Ovary (tissue), 9 donors: ENCODE data around the gene RFX1. TPM values are rescaled to one million over a fixed set of nuclear protein-coding genes. Genes with fewer than 3 reads are reported as not detected.
"Not testable (repeated sequence)": the region's sequence is repeated elsewhere in the genome, so short reads cannot be mapped to it uniquely, and the experiment has no call there.

Source experiments
- DNase-seq, 5 donors: peaks; one replicate each; pipeline ENCODE4 v3.0.0-alpha.2; 2019 to 2020
- H3K27ac ChIP-seq, 2 donors: fragments of 200-600 bp; one replicate each; pipeline versions ENCODE4 v1.5.1 to v1.8.0; 2019 to 2022
- H3K27me3 ChIP-seq: fragments of 200-600 bp; one replicate; pipeline ENCODE4 v1.8.0; 2022
- H3K36me3 ChIP-seq: fragments of 200-600 bp; sonication (generic); one replicate; pipeline ENCODE4 v1.5.1; 2019
- H3K4me1 ChIP-seq: one replicate; pipeline ENCODE4 v1.8.1; 2013; ENCODE audit warnings: mild to moderate bottlenecking, moderate library complexity; ENCODE audit not compliant: insufficient read depth
- H3K4me3 ChIP-seq: fragments of 200-600 bp; sonication (generic); one replicate; pipeline ENCODE4 v1.5.1; 2017
- H3K9me3 ChIP-seq, 2 donors: fragments of 200-600 bp in 1 of 2; sonication (generic) in 1 of 2; one replicate each; pipeline versions ENCODE4 v1.5.1 to v1.8.1; 2013 to 2019; ENCODE audit warnings: mild to moderate bottlenecking in 1 of 2, moderate library complexity in 1 of 2
- CTCF ChIP-seq, 3 donors: fragments of 450-650 bp in 2 of 3; fragments of 200-600 bp in 1 of 3; IDR thresholded peaks; one replicate each; pipeline versions ENCODE4 v1.5.1 to v1.8.0; 2016 to 2022; ENCODE audit warnings: antibody characterized with exemption in 3 of 3, mild to moderate bottlenecking in 1 of 3
- EP300 ChIP-seq: sonication (generic); formaldehyde crosslinking; IDR thresholded peaks from one replicate; pipeline ENCODE4 v1.6.1; 2017; ENCODE audit warnings: antibody characterized with exemption
- POLR2A ChIP-seq: fragments of 450-650 bp; IDR thresholded peaks from one replicate; pipeline ENCODE4 v1.6.1; 2017; ENCODE audit warnings: antibody characterized with exemption, mild to moderate bottlenecking, moderate library complexity
- WGBS, 3 donors: extraction: QIAGEN DNeasy Blood & Tissue Kit in 1 of 3; methylation state at CpG; one replicate each; pipeline versions ENCODE4 v1.1.5 to v1.1.7; 2013 to 2017; 5-methylcytosine and 5-hydroxymethylcytosine counted together
- intact Hi-C, 4 donors: fragments of 100-400 bp; cut with DNase I; formaldehyde crosslinking; loops; one replicate each; pipeline versions ENCODE4 v1.11.0 to v1.15.1; 2022 to 2023
- polyA plus RNA-seq, 2 donors: library from polyadenylated mRNA; stranded (reverse); fragments of 200-250 nt in 1 of 2; fragments of 350-450 nt in 1 of 2; fragmentation: Illumina TruSeq in 1 of 2; extraction: RNeasy Lipid Tissue Mini Kit (QIAGEN cat#74804) in 1 of 2; gene quantifications; one replicate each; pipeline ENCODE4 v1.2.3, GENCODE V29; 2013 to 2014
- total RNA-seq, 7 donors: library from RNA; depleted of rRNA in 2 of 7; stranded (reverse); fragments of >200 nt in 2 of 7; fragmentation: NEBNext Ultra II Directional in 3 of 7; extraction: Animal tissue kit (Norgen Biotek cat#: 25700) in 3 of 7; gene quantifications; one replicate each; pipeline versions ENCODE4 v1.1.0 to v1.2.4, GENCODE V29; 2016 to 2023
- donor health status: DM: no; HTN: no; CAD: no; lungs with moderate emphysema.
- donor health status: DM: no; HTN: no; CAD: no.
- donor health status: Bipolar disorder and iron deficiency.
- donor health status: DM: yes; HTN: yes; CAD: no.
- donor health status: DM: no; HTN: no; CAD: no.
- donor health status: DM: yes; HTN: yes; CAD: no.

RFX1 gene
- total and polyA plus RNA-seq, 9 donors = 1.2 to 16.1 (median 13.1) TPM

GRCh38 chr19:13969897-13970296 is 36.2 kb downstream of the RFX1 start:
- Histone ChIP-seq H3K36me3 (no peaks in the 10 kb centered on the region), H3K27ac (no peak overlapping the region), H3K9me3 (no peaks in the 10 kb centered on the region), H3K4me1 (no peaks in the 10 kb centered on the region), H3K4me3 (no peak overlapping the region), H3K27me3 (no peaks in the 10 kb centered on the region)
- TF ChIP-seq EP300 (no peak), CTCF (IDR thresholded peaks at IDR 0.05) (no peak), POLR2A (no peak)
- DNase-seq = no peak
- intact Hi-C loops = no loop called here
- 88 to 89% (median 88%) methylated on average over 18 of the region's 18 CpGs for WGBS, 3 donors

- no peak overlapping the region for H3K4me3 ChIP-seq
- DNase-seq = no peak
- no peaks in the 10 kb centered on the region for H3K4me1 ChIP-seq
- no peak for TF ChIP-seq CTCF (IDR thresholded peaks at IDR 0.05)
- TF ChIP-seq POLR2A = no peak
- TF ChIP-seq EP300 = no peak
- 90 to 92% (median 91%) methylated on average over 18 of the region's 18 CpGs for WGBS, 3 donors
- intact Hi-C loops = no loop called here
- H3K36me3 ChIP-seq = no peaks in the 10 kb centered on the region
- H3K9me3 ChIP-seq = no peaks in the 10 kb centered on the region
- H3K27me3 ChIP-seq = no peaks in the 10 kb centered on the region
- no peak overlapping the region for H3K27ac ChIP-seq
Observed at GRCh38 chr19:13968999-13969398, 37.1 kb downstream of the RFX1 start.

GRCh38 chr19:13968383-13968935 is 37.7 kb downstream of the RFX1 start:
- H3K4me1 ChIP-seq = no peaks in the 10 kb centered on the region
- WGBS, 3 donors = 92 to 93% (median 92%) methylated on average over 22 of the region's 22 CpGs
- H3K9me3 ChIP-seq = no peaks in the 10 kb centered on the region
- no peaks in the 10 kb centered on the region for H3K36me3 ChIP-seq
- no peak overlapping the region for H3K4me3 ChIP-seq
- no peak overlapping the region for H3K27ac ChIP-seq
- no peak for DNase-seq
- no peaks in the 10 kb centered on the region for H3K27me3 ChIP-seq
- TF ChIP-seq CTCF (IDR thresholded peaks at IDR 0.05) = no peak
- no peak for TF ChIP-seq EP300
- no peak for TF ChIP-seq POLR2A
- intact Hi-C loops = no loop called here

- H3K27me3 ChIP-seq, intact Hi-C loops, H3K36me3 ChIP-seq, DNase-seq, H3K27ac ChIP-seq, H3K9me3 ChIP-seq, H3K4me1 ChIP-seq, H3K4me3 ChIP-seq: not testable (repeated sequence)
- 89 to 93% (median 91%) methylated on average over 8 of the region's 8 CpGs for WGBS, 3 donors
Observed at GRCh38 chr19:13967206-13967605, 38.9 kb downstream of the RFX1 start.

GRCh38 chr19:13966684-13967128 is 39.4 kb downstream of the RFX1 start:
- intact Hi-C loops = no loop called here
- no peak overlapping the region for H3K4me3 ChIP-seq
- no peak overlapping the region for H3K27ac ChIP-seq
- no peaks in the 10 kb centered on the region for H3K27me3 ChIP-seq
- no peak for DNase-seq
- 93 to 95% (median 94%) methylated on average over 12 to 14 of the region's 14 CpGs for WGBS, 3 donors
- TF ChIP-seq POLR2A (no peak), EP300 (no peak)
- no peaks in the 10 kb centered on the region for H3K4me1 ChIP-seq
- no peaks in the 10 kb centered on the region for H3K36me3 ChIP-seq
- H3K9me3 ChIP-seq = no peaks in the 10 kb centered on the region
